Central memory CD4-positive, alpha-beta T cell (primary cell): ENCODE measurements around the gene XAF1.
"Not testable (repeated sequence)": the region's sequence is repeated elsewhere in the genome, so short reads cannot be mapped to it uniquely, and the experiment has no call there.

Experiments used
- DNase-seq: peaks from one replicate; pipeline ENCODE4 v3.0.0; 2022

Gene XAF1

DNA sequence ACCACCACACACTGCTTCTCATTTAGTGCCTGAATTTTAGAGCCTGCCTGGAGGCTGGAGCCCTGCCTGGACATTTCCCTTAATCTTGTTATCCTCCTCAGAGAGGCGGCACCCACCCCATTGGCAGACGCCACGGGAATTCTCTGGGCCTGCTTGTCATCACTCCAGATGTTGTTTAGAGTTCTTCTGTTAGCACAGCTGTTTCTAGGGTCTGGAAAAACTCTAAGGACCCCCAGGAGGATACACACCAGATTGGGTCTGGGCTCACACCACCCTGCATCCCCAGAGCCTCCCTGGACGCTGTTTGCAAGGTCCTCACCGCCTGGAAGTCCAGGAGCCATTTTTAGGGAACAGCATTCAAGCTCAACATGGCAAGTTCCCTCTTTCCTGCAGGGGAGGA, 565 bp upstream of the XAF1 start:
- DNase-seq = no peak

DNA sequence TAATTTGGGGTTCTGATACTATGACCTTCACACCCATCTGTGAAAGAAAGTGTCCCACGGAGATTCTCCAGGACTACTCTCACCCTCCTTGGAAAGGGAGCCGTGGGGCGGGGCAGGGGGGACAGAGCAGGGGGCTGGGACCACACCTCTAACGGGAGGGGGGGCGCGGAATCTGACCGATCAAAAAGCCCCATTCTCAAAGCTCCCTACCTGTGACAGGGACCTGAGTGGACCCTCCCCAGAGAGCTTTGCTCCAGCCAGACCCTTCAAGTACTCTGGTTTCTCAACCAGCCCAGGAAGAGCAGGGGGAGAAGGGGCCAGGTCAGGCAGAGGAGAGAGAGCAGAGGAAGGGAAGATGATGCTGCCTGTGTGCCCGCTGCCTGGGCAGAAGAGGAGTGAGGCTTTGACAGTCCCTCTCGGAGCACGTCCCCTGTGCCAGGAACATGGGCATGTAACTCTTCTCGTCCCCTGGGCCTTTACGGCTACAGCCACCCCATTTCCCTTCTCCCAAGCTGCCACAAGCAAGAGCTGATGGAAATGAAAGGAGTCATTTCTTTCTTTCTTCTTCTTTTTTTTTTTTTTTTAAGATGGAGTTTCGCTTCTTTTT, 682 bp downstream of the XAF1 start:
- DNase-seq = no peak

DNA sequence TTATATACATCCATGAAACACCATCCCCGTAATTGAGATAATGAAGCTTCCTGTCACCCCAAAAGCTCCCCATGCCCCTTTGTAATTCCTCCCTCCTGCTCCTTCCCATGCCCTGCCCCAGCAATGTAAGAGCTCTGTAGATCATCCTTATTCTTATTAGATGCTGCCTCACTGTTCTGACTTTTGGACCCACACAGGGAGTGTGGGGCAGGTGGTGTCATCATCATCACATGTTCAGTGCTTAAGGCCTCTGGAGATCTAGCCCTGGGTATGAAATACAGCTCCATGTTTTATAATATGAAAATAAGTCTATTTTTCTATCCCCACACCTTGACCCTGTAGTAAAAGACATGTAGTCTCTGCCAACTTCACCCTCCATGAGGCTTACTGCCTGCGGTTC, 1.9 kb downstream of the XAF1 start:
- no peak for DNase-seq

DNA sequence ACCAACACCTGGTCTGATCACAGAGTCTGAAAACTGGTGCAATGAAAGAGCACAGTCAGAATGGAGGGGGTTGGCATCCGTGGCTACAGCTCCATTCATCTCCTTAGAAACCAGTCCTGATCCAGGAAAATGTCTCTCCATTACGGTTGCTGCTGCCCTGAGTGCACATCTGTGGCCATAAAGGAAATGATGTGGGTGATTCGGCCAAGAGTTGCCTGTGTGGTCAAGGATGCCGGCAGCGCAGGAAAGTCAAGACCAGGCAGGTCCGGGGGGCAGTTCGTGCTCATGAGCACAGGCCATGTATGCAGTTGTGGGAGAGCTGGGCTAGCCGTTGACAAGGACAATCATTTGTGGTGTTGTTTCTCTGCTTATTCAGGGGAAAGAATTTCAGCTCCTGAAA, 5.9 kb downstream of the XAF1 start:
- no peak for DNase-seq

DNA sequence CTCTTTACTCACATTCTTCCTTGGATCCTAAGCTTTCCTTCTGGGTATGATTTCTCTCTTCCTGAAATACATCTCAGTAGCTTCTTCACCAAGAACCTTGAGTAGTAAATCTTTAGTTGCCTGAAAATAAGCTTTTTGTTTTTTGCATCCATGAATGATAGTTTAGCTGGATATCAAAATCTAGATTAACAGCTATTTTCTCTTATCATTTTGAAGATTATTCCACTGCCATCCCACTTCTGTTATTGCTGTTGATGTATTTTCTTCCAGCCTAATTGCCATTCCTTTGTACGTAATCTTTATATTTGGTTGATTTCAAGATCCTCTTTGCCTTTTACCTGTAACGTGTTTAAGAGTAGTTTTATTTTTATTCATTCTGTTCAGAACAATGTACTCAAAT, 12.6 kb downstream of the XAF1 start:
- DNase-seq = no peak

DNA sequence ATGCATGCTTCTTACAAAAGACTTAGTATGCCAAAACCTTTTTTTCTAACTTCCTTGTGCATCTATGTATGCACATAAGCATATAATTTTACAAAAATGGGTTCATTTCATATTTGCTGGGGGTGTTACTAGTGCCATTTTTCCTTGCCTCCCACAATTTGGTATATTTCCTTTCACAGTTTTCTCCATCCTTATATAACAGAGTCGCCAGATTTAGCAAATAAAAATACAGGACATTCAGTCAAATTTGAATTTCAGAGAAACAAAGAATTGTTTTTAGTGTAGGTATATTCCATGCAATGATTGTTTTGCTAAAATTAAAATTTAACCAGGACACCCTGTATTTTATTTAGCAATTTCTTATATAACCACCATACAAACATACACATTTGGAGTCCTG, 16.2 kb downstream of the XAF1 start:
- DNase-seq = no peak

DNA sequence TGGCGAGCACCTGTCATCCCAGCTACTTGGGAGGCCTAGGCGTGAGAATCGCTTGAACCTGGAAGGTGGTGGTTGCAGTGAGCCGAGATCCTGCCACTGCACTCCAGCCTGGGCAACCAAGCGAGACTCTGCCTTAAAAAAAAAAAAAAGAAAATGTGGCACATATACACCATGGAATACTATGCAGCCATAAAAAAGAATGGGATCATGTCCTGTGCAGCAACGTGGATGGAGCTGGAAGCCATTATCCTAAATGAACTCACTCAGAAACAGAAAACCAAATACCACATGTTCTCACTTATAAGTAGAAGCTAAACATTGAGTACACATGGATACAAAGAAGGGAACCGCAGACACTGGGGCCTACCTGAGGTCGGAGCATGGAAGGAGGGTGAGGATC, 19.1 kb downstream of the XAF1 start:
- DNase-seq = not testable (repeated sequence)

DNA sequence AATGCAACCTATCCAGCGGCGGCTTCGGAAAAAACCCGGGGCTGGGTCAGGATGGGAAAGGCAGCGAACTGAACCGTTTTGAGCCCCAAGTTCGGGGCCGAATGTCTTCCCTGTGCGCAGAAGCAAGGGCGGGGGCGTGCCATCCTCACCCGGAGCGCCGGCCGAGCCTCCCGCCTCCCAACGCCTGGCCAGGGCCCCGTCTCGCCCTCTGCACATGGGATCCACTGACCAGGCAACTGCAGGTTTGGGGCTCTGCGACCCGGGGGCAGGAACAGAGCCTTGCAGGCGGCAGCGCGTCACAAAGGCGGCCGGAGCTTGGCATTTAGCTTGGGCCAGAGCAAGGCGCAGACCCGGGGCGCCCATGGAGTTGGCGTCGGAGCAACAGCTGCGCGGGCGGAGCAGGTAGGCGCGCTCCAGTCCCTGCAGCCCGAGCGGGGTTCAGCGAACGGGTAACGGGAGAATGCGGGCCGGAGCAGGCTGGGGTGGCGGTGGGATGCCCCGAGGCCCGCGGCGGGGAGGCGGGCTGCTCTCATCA, 20.1 kb downstream of the XAF1 start, which contains the start of gene FBXO39:
FBXO39 (plus strand) TSS at position 345 of the 535 bp plus-strand sequence. CDS start 3,654 bp downstream, outside the sequence.
- DNase-seq = no peak

DNA sequence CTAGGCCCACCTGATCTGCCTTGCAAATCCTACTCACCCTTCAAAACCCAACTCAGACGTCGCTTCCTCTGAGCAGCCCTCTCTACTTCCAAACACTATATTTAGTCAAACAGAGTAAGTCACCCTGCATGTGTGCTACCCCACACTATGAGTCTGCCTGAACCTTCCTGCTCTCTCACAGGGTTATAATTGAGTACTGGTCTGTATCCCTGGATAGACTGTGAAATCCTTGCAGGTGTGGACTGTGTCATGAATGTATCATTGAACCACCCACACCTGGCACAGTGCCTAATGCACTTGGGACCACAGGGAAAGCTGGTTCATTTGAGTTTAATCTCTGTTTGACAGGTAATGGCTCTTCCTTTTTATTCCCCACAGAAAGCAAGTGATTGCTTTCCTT, 23.6 kb downstream of the XAF1 start:
- DNase-seq = no peak

DNA sequence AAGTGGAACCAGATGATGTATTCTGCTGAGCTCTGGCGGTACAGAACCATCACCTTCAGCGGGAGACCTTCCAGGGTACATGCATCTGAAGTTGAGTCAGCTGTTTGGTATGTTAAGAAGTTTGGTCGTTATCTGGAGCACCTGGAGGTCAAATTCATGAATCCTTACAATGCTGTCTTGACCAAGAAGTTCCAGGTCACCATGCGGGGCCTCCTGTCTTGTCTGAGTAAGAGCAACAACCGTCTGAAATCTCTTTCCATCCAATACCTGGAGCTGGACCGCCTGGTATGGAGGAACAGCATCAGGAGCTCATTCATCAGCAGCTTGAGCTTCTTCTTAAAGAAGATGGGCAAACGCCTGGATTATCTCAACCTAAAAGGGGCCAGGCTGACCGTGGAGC, 24.2 kb downstream of the XAF1 start:
- DNase-seq = no peak

DNA sequence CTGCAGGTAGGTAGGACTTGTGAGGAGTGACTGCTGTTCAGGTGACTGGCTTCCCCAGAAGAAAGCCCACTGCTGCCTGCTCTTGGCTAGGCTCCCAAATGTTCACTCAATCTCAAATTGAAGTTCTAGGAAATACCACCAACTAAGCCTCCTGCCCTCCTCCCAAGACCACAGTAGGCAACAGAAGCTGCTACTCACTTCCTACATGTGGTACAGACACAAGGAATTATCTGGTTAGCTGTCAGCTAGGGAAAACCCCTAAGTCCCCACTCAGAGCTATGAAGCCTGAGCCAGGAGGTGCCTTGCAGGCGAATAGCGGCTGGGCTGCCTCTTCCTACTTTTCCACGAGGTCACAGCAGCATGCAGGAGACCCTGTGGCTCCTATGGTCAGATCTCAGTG, 25.0 kb downstream of the XAF1 start:
- no peak for DNase-seq

DNA sequence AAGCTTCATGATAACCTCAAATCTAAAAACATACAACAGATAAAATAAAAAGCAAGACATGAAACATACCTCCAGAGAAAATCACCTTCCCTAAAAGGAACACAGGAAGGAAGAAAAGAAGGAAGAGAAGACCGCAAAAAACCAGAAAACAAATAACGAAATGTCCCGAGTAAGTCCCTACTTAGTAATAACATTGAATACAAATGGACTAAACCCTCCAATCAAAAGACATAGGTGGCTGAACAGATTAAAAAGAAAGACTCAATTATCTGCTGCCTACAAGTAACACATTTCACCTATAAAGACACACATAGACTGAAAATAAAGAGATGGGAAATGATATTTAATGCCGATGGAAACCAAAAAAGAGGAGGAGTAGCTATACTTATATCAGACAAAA, 26.4 kb downstream of the XAF1 start:
- DNase-seq = no peak

DNA sequence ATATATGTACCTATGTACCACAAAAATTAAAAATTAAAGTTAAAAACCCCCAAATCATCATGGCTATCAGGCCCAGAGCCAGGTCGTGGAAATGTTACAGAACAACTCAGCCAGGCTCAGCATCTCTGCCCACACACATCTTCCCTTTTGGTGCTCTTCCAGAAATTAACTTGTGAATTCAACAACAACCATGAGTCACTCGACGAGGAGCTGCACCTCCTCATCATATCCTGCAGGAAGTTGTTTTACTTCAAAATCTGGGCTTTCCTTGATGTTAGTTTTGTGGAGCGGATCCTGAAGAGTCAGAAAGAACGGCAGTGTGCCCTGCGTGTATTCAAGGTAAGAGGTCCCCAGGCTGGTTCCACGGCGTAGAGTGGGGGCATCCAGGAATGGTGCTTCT, 30.8 kb downstream of the XAF1 start:
- no peak for DNase-seq

DNA sequence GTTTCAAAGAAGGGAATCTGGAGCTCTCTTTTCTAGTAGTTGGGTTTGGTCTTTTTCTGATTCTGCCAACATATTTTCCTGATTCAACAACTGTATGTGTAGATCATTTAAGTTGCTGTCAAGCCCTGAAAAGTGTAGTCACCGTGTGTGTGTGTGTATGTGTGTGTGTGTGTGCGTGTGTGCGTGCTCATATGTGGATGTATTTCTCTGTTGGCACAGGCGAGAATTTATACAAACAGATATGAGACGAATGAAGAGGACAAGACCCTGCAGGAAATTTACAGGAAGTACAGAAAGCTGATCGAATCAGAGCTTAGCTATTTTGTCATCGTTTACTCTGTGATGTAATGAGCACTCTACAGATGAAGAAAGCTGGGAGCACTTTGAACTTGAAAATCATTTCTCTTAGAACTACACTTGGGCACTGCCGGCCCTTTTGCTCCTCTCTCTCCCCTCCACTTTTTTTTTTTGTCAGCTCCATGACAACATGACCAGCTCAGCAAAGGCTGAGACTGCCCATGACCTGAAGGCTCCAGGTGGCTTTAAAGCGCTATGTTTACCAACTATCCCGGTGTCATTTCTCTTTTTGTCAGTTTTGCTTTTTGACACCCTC, 31.3 kb downstream of the XAF1 start:
- no peak for DNase-seq

DNA sequence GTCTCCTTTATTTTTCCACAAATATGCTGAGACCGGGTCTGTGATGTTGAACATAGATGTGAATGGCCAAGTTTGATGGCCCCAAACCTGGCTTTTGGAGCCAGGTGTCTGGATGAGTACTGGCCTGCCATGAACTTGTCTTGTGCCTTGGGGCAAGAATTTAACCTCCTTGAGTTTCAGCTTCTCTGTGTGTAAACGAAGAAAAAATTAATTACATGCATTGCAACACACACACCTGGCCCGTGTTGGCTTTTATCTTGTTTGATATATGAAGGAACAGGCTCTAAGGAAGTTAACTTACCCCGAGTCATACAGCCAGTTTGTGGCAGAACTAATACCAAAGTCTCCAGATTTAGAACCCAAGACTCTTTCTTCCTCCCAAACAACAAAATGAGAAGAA, 33.3 kb downstream of the XAF1 start:
- DNase-seq = no peak

DNA sequence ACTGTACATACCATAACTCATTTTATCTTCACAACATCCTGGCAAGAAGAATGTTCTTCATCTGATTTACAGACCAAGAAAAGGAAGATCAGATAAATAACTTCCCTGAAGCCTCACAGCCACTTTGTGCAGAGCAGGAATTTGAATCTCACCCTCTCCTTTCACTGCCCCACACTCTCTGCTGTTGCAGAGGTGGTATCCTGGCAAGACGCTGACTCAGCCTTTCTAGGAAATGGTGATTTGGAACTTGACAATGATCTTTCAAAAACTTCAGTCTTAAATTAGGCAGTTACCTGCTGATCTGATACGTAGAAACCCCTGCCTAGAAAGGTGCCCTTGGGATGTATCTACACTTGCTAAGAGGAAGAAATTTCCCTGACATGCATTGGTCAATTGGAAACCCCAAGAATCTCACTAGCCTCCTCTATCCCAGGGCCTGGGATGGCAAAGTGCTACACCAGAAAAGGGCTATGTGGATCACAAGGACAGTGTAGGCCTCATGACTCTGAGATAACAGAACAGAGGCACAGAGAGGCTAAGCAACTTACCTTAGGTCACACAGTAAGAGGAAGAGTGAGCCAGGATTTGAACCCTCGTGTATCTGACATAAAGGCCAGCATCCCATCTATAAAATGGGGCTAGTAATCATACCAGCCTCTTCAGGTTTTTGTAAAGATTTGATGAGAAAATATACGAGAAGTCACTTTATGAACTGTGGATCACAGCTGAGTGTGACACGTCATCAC, 38.1 kb downstream of the XAF1 start:
- DNase-seq = no peak

DNA sequence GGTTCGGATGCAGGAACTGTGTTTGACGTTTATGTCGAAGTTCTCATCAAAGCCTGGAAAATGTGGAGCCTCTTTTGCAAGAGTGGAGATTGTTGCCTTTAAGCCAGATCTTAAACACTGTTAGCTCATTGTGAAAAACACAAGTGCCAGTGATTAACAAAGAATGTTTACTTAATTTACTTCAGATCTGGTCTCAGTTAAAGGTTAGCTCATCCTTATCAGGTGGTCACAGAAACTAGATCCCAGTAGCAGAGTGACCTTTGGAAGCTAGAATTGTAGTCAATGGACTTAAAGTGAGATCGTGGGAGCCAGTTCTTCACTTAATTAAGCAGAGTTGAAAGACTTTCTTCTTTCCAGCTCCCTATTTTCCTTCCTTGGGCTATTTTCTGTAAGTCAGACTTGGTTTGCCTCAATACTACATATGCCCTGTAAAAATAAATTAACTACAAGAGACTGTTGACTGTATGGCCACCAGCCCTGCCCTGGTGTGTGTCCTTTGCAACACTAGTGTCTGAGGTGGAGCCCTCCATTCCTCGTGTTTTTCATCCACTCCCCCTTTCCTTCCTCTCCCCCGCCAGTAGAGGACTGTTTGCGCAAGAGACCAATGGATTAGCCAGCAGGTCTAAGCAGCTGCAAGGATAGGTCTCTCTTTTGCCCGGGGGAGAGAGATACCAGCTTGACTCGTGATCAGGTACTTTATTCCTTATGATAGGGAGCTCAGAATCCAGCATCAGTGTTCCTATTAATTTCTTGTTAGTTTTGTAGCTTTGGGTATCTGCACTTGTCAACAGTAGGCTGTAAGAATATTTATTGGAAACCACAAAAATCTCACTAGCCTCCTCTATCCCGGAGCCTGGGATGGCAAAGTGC, 40.4 kb downstream of the XAF1 start:
- DNase-seq = no peak

DNA sequence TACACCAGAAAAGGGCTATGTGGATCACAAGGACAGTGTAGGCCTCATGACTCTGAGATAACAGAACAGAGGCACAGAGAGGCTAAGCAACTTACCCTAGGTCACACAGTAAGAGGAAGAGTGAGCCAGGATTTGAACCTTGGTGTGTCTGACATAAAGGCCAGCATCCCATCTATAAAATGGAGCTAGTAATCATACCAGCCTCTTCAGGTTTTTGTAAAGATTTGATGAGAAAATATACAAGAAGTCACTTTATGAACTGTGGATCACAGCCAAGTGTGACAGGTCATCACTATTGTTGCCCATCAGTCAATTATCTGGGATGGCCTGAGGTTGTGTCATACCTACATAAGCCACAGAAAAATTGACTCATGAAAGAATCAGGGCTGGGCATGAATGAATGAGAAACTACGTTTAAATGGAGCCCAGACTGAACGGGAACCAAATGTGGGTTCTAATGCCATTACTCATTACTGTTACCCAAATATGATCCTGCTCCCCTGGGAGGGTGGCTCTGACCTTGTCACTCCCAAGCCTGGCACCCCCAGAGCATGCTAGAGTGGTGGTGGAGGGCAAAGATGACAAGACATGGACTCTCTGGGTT, 41.1 kb downstream of the XAF1 start:
- no peak for DNase-seq

DNA sequence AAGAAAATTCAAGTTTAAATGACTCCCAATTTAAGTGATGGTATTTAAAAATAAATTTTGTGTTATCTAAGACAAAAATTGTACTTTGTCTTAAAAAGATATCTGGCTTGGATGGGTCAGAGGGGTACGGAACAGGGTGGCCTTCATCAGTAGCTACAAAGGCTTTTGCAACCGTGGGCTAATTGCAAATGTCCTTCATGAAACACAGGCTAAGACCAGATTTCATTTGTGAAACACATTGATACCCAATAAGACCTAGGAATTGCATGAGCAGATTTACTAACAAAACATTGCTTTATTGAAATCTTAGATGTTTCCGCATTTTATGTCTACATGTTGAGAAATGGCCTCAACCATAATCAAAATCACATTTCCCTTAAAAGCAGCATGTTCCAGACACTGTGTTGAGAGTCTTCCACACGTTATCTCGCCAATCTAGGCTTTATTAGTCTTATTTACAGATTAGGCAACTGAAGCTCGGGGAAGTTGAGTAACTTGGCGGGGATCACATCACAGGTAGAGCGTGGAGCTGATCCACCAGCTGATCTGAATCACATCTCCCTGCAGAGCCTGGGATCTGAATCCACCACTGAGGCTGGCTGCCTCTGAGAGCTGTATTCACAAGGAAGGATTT, 42.0 kb downstream of the XAF1 start:
- DNase-seq = no peak

DNA sequence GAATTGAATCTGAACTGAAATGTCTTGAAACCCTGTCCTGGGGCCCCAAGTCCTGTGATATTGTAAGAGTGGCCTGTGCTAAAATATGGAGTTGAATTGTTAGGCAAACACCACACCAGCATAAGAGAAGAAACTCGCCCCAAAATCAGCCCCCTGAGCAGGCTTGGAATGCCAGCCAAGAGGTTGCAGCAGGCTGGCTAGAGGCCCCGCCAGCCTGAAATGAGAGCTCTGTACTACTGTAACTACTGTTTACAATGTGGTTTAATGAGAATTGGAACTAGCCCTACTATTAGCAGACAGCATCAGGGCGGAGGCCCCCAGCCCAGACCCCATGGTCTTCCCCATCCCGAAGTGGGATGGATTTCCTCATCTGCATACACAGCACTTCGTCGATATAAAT, 43.9 kb downstream of the XAF1 start:
- no peak for DNase-seq

DNA sequence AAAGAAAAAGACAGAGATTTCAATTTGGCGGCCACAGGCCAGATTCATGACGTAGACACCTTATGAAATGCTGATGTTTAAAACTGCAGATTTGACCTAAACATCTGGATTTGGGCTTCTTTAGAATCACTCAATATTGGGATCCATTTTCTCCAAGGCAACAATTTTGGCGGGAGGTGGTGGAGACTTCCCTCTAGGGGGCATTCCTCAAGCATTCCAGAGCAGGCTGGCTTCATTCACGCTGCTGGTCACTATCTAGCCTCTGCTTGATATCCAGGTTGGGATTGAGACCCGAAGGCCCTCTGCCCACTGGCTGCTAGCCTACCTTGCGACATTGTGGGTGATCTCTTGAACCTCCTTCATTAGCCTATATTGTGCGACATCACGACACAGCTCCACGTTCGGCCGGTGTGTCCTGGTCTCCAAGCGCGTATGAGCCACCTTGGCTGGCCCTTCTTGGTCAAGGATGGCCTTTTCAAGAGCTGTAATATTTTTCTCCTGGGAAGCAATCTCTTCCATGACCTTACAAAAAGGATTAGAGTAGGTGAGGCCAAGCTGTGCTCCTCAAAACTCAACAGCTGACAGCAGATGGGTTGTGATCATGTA, 44.7 kb downstream of the XAF1 start:
- no peak for DNase-seq

DNA sequence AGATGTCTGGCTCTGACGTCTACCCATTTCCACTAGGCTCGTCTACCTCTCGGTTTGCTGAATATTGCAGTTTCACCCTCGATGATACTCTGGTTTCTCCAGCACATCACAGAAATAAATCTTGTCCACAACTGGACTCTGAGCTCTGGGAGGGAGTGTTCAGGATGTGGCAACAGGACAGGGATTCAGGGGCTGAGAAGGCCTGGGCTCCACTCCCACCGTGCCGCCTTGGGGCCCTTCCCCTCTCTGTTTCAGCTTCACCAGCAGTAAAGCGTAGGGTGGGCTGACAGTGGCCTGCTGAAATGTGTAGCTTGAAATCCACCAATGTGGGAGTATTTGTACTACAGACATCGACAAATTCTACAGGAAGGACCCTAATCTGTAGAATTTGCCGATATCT, 55.7 kb downstream of the XAF1 start:
- DNase-seq = no peak
